ENCODE results near the gene COL9A3.

The COL9A3 gene

DNA sequence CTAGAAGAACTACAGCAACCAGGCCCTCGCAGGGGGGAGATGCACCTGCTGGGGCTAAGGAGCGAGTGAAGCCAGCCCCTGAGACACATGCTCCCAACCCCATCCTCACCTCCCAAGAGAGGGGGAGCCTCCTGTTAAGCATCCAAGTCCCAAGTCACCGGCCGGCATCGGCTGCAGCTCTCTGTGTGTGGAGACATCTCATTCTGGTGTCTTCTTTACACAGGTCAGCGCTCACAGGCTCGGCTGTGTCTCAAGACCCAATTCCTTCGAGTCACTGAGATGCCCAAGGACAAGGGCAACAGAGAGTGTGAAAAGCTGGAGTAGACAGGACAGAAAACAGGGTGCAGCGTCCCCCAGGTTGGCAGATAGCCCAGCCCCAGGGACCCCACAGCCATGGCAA lies 41.6 kb upstream of the COL9A3 start:
- Histone ChIP-seq H3K4me3 (ENCODE audit: low read length) (no peak overlapping the region), H3K27ac (ENCODE audit: low read length) (no peak overlapping the region), H3K4me1 (ENCODE audit: low read length) (peaks cover 6% of the 10 kb centered on the region), H3K36me3 (replicated peaks; ENCODE audit: insufficient read depth, low read length) (no peaks in the 10 kb centered on the region), H3K4me2 (ENCODE audit: low read depth, low read length) (no peak overlapping the region), H3K9ac (ENCODE audit: low read length) (no peak overlapping the region), H2AFZ (ENCODE audit: low read length) (no peak overlapping the region), H3K9me2 (replicated peaks; ENCODE audit: insufficient read depth, low read length) (no peaks in the 10 kb centered on the region), H3K27me3 (replicated peaks; ENCODE audit: insufficient read depth, low read length) (peaks cover 83% of the 10 kb centered on the region), H3F3A (ENCODE audit: insufficient read depth, low read length) (no peaks in the 10 kb centered on the region), H3K79me2 (ENCODE audit: low read length) (no peaks in the 10 kb centered on the region), H3K9me3 (replicated peaks; ENCODE audit: insufficient read depth, low read length) (no peaks in the 10 kb centered on the region), H4K20me1 (ENCODE audit: insufficient read depth, low read length) (no peaks in the 10 kb centered on the region)
- no peak for DNase-seq
- TF ChIP-seq EZH2 (optimal IDR thresholded peaks at IDR 0.05; ENCODE audit: low read depth, low read length) = no peak

DNA sequence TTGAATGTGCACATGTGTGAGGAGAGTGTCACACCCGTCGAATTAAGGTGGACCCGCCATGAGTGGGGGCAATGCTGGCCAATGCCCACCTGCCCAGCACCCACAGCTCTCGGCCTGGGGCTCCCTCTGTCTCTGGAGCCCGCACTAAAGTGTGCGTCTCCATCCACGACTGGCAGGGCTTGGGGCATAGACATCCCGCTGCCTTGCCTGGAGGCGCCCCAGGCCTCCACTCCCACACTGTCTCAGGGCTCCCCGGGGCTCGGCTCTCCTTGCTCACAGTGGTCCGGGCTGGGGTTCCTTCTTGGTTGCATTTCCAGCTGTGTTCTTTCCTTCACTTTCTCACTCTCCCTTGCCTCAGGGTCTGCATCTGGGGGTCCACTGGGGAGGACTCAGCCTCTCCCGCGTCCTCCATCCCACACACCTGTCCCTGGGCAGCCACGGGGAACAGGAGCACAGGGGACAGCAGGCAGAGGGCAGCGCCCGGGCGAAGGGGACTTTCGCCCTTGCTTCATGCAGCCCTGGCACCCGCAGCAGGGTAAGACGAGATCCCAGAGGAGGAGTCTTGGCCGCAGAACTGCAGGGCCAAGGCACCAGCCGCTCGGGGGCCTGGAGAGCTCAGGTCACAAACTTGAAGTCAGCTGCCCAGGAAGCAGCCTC lies 40.7 kb upstream of the COL9A3 start:
- Histone ChIP-seq H3K9me3 (replicated peaks; ENCODE audit: insufficient read depth, low read length) (no peaks in the 10 kb centered on the region), H3F3A (ENCODE audit: insufficient read depth, low read length) (no peaks in the 10 kb centered on the region), H3K27me3 (replicated peaks; ENCODE audit: insufficient read depth, low read length) (peaks cover 83% of the 10 kb centered on the region), H3K9me2 (replicated peaks; ENCODE audit: insufficient read depth, low read length) (no peaks in the 10 kb centered on the region), H3K79me2 (ENCODE audit: low read length) (no peaks in the 10 kb centered on the region), H3K27ac (ENCODE audit: low read length) (no peak overlapping the region), H3K4me2 (ENCODE audit: low read depth, low read length) (peak overlapping the region; percentile 88), H2AFZ (ENCODE audit: low read length) (peak overlapping the region; percentile 52; the same call in 1 of the 2 replicates), H3K4me3 (ENCODE audit: low read length) (peak overlapping the region; percentile 34), H3K36me3 (replicated peaks; ENCODE audit: insufficient read depth, low read length) (no peaks in the 10 kb centered on the region), H3K4me1 (ENCODE audit: low read length) (peaks cover 6% of the 10 kb centered on the region), H3K9ac (ENCODE audit: low read length) (no peak overlapping the region), H4K20me1 (ENCODE audit: insufficient read depth, low read length) (no peaks in the 10 kb centered on the region)
- DNase-seq = no peak
- TF ChIP-seq EZH2phosphoT487 (IDR thresholded peaks at IDR 0.05; ENCODE audit: low read length) = no peak
- TF ChIP-seq, protein P1, sequence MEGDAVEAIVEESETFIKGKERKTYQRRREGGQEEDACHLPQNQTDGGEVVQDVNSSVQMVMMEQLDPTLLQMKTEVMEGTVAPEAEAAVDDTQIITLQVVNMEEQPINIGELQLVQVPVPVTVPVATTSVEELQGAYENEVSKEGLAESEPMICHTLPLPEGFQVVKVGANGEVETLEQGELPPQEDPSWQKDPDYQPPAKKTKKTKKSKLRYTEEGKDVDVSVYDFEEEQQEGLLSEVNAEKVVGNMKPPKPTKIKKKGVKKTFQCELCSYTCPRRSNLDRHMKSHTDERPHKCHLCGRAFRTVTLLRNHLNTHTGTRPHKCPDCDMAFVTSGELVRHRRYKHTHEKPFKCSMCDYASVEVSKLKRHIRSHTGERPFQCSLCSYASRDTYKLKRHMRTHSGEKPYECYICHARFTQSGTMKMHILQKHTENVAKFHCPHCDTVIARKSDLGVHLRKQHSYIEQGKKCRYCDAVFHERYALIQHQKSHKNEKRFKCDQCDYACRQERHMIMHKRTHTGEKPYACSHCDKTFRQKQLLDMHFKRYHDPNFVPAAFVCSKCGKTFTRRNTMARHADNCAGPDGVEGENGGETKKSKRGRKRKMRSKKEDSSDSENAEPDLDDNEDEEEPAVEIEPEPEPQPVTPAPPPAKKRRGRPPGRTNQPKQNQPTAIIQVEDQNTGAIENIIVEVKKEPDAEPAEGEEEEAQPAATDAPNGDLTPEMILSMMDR (IDR thresholded peaks at IDR 0.05; ENCODE audit: low read length) = no peak
- no peak for TF ChIP-seq EZH2 (optimal IDR thresholded peaks at IDR 0.05; ENCODE audit: low read depth, low read length)

DNA sequence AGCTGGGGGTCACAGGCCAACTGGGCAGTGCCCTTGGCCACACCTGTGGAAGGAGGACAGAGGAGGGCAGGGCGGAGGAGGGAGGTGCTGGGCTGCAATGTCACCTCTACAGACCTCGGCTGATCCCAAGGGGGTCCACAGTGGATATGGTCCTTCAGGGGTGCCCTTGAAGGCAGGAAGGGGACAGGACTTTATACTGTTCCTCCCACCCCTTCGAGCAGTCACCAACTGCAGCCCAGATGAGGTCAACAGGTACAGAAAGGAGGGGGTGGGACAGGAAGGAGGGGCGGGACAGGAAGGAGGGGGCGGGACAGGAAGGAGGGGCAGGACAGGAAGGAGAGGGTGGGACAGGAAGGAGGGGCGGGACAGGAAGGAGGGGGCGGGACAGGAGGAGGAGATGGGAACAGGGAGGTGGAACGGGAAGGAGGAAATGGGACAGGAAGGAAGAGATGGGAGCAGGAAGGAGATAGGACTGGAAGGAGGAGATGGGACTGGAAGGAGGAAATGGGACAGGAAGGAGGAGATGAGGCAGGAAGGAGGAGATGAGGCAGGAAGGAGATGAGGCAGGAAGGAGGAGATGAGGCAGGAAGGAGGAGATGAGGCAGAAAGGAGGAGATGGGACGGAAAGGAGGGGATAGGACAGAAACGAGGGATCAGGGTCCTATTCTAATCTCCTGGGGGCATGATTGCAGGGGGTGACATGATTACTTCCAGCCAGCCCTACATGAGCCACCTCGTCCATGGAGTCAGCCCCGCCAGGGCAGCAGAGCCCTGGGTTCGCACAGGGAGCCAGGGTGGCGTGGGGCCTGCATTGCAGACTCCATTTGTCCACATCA lies 39.9 kb upstream of the COL9A3 start:
- Histone ChIP-seq H3K27ac (ENCODE audit: low read length) (no peak overlapping the region), H4K20me1 (ENCODE audit: insufficient read depth, low read length) (no peaks in the 10 kb centered on the region), H2AFZ (ENCODE audit: low read length) (peak overlapping the region; percentile 52; the same call in 1 of the 2 replicates), H3K9me3 (replicated peaks; ENCODE audit: insufficient read depth, low read length) (no peaks in the 10 kb centered on the region), H3K79me2 (ENCODE audit: low read length) (no peaks in the 10 kb centered on the region), H3F3A (ENCODE audit: insufficient read depth, low read length) (no peaks in the 10 kb centered on the region), H3K27me3 (replicated peaks; ENCODE audit: insufficient read depth, low read length) (peaks cover 83% of the 10 kb centered on the region), H3K9me2 (replicated peaks; ENCODE audit: insufficient read depth, low read length) (no peaks in the 10 kb centered on the region), H3K36me3 (replicated peaks; ENCODE audit: insufficient read depth, low read length) (no peaks in the 10 kb centered on the region), H3K4me3 (ENCODE audit: low read length) (peak overlapping the region; percentile 34), H3K4me2 (ENCODE audit: low read depth, low read length) (peak overlapping the region; percentile 88), H3K9ac (ENCODE audit: low read length) (no peak overlapping the region), H3K4me1 (ENCODE audit: low read length) (peaks cover 6% of the 10 kb centered on the region)
- DNase-seq = peak; percentile 53
- TF ChIP-seq EZH2 (optimal IDR thresholded peaks at IDR 0.05; ENCODE audit: low read depth, low read length) (no peak), EZH2phosphoT487 (IDR thresholded peaks at IDR 0.05; ENCODE audit: low read length) (no peak)
- TF ChIP-seq, protein P1 (IDR thresholded peaks at IDR 0.05; ENCODE audit: low read length) = no peak

All from MM.1S (cell line).